Measurements from ENCODE around the gene MSI2.

GRCh38 chr17:57451191-57451590 is 194.9 kb downstream of the MSI2 start:
- TF ChIP-seq CTCF (IDR thresholded peaks at IDR 0.05; ENCODE audit: insufficient read depth, low read depth, low read length) = no peak
- TF ChIP-seq EZH2 (IDR thresholded peaks at IDR 0.05; ENCODE audit: insufficient read depth, low read length) = no peak
